ENCODE data around the gene ZNF618. TPM values are rescaled to one million over a fixed set of nuclear protein-coding genes. Genes with fewer than 3 reads are reported as not detected.

ZNF618 gene
- total RNA-seq, 2 experiments from 2014 or later: 0.22 to 0.27 TPM

GRCh38 chr9:113857875-113858274, 18.2 kb upstream of the ZNF618 start:
- Mint-ChIP-seq H3K4me3 (no peak overlapping the region), H3K9me3 (no peaks in the 10 kb centered on the region), H3K36me3 (ENCODE audit: low read depth) (no peaks in the 10 kb centered on the region), H3K27ac (no peak overlapping the region), H3K4me1 (ENCODE audit: low read depth) (no peaks in the 10 kb centered on the region), H3K27me3 (peaks cover 18% of the 10 kb centered on the region)
- CTCF ChIA-PET: no interaction called here
- TF ChIP-seq CTCF (IDR thresholded peaks at IDR 0.05): no peak
- POLR2A ChIA-PET: no interaction called here
- intact Hi-C loops (cut with micrococcal nuclease): no loop called here
- peak; percentile 32 for DNase-seq
- ATAC-seq: peak; percentile 64

DNA sequence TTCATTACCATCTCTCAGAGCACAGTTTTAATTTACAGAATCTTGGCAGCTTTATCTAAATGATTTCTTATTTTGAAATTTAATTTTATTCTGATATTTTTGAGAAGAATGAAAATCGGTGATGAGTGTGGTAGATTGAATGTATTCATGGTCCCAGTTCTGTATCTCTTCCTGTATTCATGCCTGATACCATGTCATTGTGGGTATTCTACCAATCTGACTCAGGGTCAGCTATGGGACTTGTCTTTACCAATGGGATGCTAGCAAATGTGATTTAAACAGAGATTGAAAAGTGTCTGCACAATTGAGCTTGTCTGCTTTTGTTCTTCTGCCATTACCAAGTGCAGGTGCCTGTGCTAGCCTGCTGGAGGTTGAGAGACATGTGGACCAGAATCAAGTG, 17.8 kb upstream of the ZNF618 start:
- H3K36me3 Mint-ChIP-seq (ENCODE audit: low read depth): no peaks in the 10 kb centered on the region
- no peaks in the 10 kb centered on the region for H3K4me1 Mint-ChIP-seq (ENCODE audit: low read depth)
- ATAC-seq (no peak), DNase-seq (no peak)
- TF ChIP-seq CTCF (IDR thresholded peaks at IDR 0.05): no peak
- no peaks in the 10 kb centered on the region for H3K9me3 Mint-ChIP-seq
- H3K27me3 Mint-ChIP-seq: peaks cover 20% of the 10 kb centered on the region
- no peak overlapping the region for H3K27ac Mint-ChIP-seq
- CTCF ChIA-PET: no interaction called here
- intact Hi-C loops (cut with micrococcal nuclease): no loop called here
- POLR2A ChIA-PET: no interaction called here
- no peak overlapping the region for H3K4me3 Mint-ChIP-seq

GRCh38 chr9:113863345-113863744, 12.8 kb upstream of the ZNF618 start:
- peaks cover 25% of the 10 kb centered on the region for H3K27me3 Mint-ChIP-seq
- ChIA-PET POLR2A (no interaction called here), CTCF (no interaction called here)
- H3K27ac Mint-ChIP-seq: no peak overlapping the region
- no peak overlapping the region for H3K4me3 Mint-ChIP-seq
- no peaks in the 10 kb centered on the region for H3K36me3 Mint-ChIP-seq (ENCODE audit: low read depth)
- H3K9me3 Mint-ChIP-seq: no peaks in the 10 kb centered on the region
- intact Hi-C loops (cut with micrococcal nuclease): no loop called here
- no peak for TF ChIP-seq CTCF (IDR thresholded peaks at IDR 0.05)
- ATAC-seq: no peak
- no peak for DNase-seq
- H3K4me1 Mint-ChIP-seq (ENCODE audit: low read depth): no peaks in the 10 kb centered on the region

- Mint-ChIP-seq H3K9me3 (no peaks in the 10 kb centered on the region), H3K4me3 (no peak overlapping the region), H3K27me3 (peaks cover 5% of the 10 kb centered on the region), H3K36me3 (ENCODE audit: low read depth) (no peaks in the 10 kb centered on the region), H3K27ac (no peak overlapping the region), H3K4me1 (ENCODE audit: low read depth) (no peaks in the 10 kb centered on the region)
- DNase-seq (no peak), ATAC-seq (no peak)
- no peak for TF ChIP-seq CTCF (IDR thresholded peaks at IDR 0.05)
- ChIA-PET POLR2A (no interaction called here), CTCF (no interaction called here)
- intact Hi-C loops (cut with micrococcal nuclease): no loop called here
These were observed 7.6 kb upstream of the ZNF618 start for GRCh38 chr9:113868501-113868900.

GRCh38 chr9:113872485-113873143, 3.5 kb upstream of the ZNF618 start:
- ATAC-seq: no peak
- ChIA-PET POLR2A (interaction anchor here (0.6 kb wide), 1 partner anchor 79 kb away, joined by 3 read pairs; no protein-coding TSS in a partner anchor), CTCF (interaction anchor here (1.5 kb wide), 1 partner anchor 65 kb away, joined by 3 read pairs; no protein-coding TSS in a partner anchor)
- no peak for DNase-seq
- intact Hi-C loops (cut with micrococcal nuclease): no loop called here
- no peak for TF ChIP-seq CTCF (IDR thresholded peaks at IDR 0.05)
- Mint-ChIP-seq H3K27me3 (peaks cover 11% of the 10 kb centered on the region), H3K4me1 (ENCODE audit: low read depth) (peaks cover 4% of the 10 kb centered on the region), H3K9me3 (no peaks in the 10 kb centered on the region), H3K36me3 (ENCODE audit: low read depth) (no peaks in the 10 kb centered on the region), H3K4me3 (no peak overlapping the region), H3K27ac (no peak overlapping the region)
